Thyroid gland (tissue), 4 donors: Measurements from ENCODE around the gene HOXB9.

Source experiments
- POLR2A ChIP-seq, 2 donors: fragments of 450-650 bp; IDR thresholded peaks; one replicate each; pipeline ENCODE4 v1.6.1; 2017; ENCODE audit warnings: antibody characterized with exemption in 2 of 2, mild to moderate bottlenecking in 2 of 2, moderate library complexity in 1 of 2
- TF ChIP-seq, protein P1 (sequence below), 6 experiments: fragments of 200-600 bp in 3 of 6; fragments of 450-650 bp in 3 of 6; sonication (generic) in 3 of 6; IDR thresholded peaks; one replicate each; pipeline ENCODE4 v1.5.1; 2016 to 2019; ENCODE audit warnings: antibody characterized with exemption in 6 of 6, mild to moderate bottlenecking in 2 of 6, inconsistent platforms in 1 of 6, moderate library complexity in 1 of 6

DNA sequence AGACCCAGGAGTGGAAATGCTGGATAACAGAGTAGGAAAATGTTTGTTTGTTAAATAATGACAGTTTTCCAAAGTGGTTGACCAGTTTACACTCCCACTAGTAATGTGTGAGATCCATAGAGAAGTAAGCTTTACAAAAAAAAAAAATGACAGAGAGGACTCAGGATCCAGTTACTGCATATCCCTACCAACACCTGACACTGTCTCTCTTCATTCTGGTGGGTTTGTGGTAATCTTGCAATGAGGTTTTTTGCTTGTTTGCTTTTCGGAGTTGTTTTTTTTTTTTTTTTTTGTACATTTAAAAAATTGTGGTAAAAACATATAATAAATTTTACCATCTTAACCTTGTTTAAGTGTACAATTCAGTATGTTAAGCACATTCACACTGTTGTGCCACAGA is 23.6 kb upstream of the HOXB9 start:
- TF ChIP-seq, protein P1, sequence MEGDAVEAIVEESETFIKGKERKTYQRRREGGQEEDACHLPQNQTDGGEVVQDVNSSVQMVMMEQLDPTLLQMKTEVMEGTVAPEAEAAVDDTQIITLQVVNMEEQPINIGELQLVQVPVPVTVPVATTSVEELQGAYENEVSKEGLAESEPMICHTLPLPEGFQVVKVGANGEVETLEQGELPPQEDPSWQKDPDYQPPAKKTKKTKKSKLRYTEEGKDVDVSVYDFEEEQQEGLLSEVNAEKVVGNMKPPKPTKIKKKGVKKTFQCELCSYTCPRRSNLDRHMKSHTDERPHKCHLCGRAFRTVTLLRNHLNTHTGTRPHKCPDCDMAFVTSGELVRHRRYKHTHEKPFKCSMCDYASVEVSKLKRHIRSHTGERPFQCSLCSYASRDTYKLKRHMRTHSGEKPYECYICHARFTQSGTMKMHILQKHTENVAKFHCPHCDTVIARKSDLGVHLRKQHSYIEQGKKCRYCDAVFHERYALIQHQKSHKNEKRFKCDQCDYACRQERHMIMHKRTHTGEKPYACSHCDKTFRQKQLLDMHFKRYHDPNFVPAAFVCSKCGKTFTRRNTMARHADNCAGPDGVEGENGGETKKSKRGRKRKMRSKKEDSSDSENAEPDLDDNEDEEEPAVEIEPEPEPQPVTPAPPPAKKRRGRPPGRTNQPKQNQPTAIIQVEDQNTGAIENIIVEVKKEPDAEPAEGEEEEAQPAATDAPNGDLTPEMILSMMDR (IDR thresholded peaks at IDR 0.05), result no peak
- TF ChIP-seq POLR2A (IDR thresholded peaks at IDR 0.05), result no peak
